SK-N-SH treated with all-trans-retinoic acid at 6 μM for 48 hours (cell line): ENCODE measurements around the gene FYN.

Experiments
- ATAC-seq: fragments of 200-7000 bp; cut with Tn5 transposase; 3 replicates; pipeline ENCODE4 v1.9.1; 2020; ENCODE audit warnings: mild to moderate bottlenecking, moderate library complexity
- ARNTL ChIP-seq: fragments of 450-650 bp; formaldehyde crosslinking; IDR thresholded peaks from 2 replicates; pipeline ENCODE4 v1.5.0; 2020; ENCODE audit warnings: low read depth, mild to moderate bottlenecking, moderate library complexity, borderline replicate concordance
- BACH2 ChIP-seq: fragments of 250-450 bp; sonication (Bioruptor Pico); IDR thresholded peaks from 2 replicates; pipeline ENCODE4 v1.9.0; 2021; ENCODE audit warnings: mild to moderate bottlenecking, borderline replicate concordance
- CSDC2 ChIP-seq: fragments of 250-450 bp; sonication (Bioruptor Pico); IDR thresholded peaks from 2 replicates; pipeline ENCODE4 v1.5.0; 2020; ENCODE audit warnings: mild to moderate bottlenecking, moderate library complexity
- GLIS3 ChIP-seq: fragments of 250-450 bp; sonication (Bioruptor Pico); IDR thresholded peaks from 2 replicates; pipeline ENCODE4 v1.5.0; 2020; ENCODE audit warnings: mild to moderate bottlenecking, moderate library complexity
- ISL1 ChIP-seq: fragments of 250-450 bp; sonication (Bioruptor Pico); IDR thresholded peaks from 2 replicates; pipeline ENCODE4 v2.1.2; 2022; ENCODE audit warnings: mild to moderate bottlenecking, moderate library complexity
- OSR1 ChIP-seq: fragments of 250-450 bp; sonication (Bioruptor Pico); IDR thresholded peaks from 2 replicates; pipeline ENCODE4 v1.8.0; 2022; ENCODE audit warnings: moderate library complexity, mild to moderate bottlenecking, inconsistent platforms
- PPARA ChIP-seq: fragments of 250-450 bp; sonication (Bioruptor Pico); IDR thresholded peaks from 2 replicates; pipeline ENCODE4 v1.5.0; 2020; ENCODE audit warnings: mild to moderate bottlenecking, borderline replicate concordance
- TCF4 ChIP-seq: fragments of 250-450 bp; sonication (Bioruptor Pico); IDR thresholded peaks from 2 replicates; pipeline ENCODE4 v1.8.0; 2021; ENCODE audit warnings: mild to moderate bottlenecking, moderate library complexity, borderline replicate concordance
- TOX ChIP-seq: fragments of 250-450 bp; sonication (Bioruptor Pico); IDR thresholded peaks from 2 replicates; pipeline ENCODE4 v1.8.0; 2021; ENCODE audit warnings: mild to moderate bottlenecking, moderate library complexity, borderline replicate concordance
- ZC3H10 ChIP-seq: fragments of 250-450 bp; sonication (Bioruptor Pico); IDR thresholded peaks from 2 replicates; pipeline ENCODE4 v1.5.1; 2021; ENCODE audit warnings: mild to moderate bottlenecking, moderate library complexity
- ZFP30 ChIP-seq: fragments of 450-650 bp; formaldehyde crosslinking; IDR thresholded peaks from 2 replicates; pipeline ENCODE4 v1.5.0; 2022; ENCODE audit warnings: mild to moderate bottlenecking, moderate library complexity
- ZNF565 ChIP-seq: fragments of 450-650 bp; formaldehyde crosslinking; conservative IDR thresholded peaks from 2 replicates; pipeline ENCODE4 v1.5.0; 2020; ENCODE audit warnings: low read depth, mild to moderate bottlenecking, moderate library complexity
- ZNF70 ChIP-seq: fragments of 450-650 bp; formaldehyde crosslinking; IDR thresholded peaks from 2 replicates; pipeline ENCODE4 v1.5.0; 2020; ENCODE audit warnings: mild to moderate bottlenecking, moderate library complexity
- ZNF8 ChIP-seq: fragments of 450-650 bp; formaldehyde crosslinking; IDR thresholded peaks from 2 replicates; pipeline ENCODE4 v1.5.0; 2020; ENCODE audit warnings: mild to moderate bottlenecking, moderate library complexity
- TF ChIP-seq, protein P1 (sequence below): fragments of 250-450 bp; sonication (Bioruptor Pico); IDR thresholded peaks from 2 replicates; pipeline ENCODE4 v1.5.1; 2020; ENCODE audit warnings: low read depth, mild to moderate bottlenecking, moderate library complexity
- TF ChIP-seq, protein P2 (sequence below): fragments of 250-450 bp; sonication (Bioruptor Pico); IDR thresholded peaks from 2 replicates; pipeline ENCODE4 v1.5.0; 2020; ENCODE audit warnings: mild to moderate bottlenecking, moderate library complexity
- TF ChIP-seq, protein P3 (sequence below): fragments of 250-450 bp; sonication (Bioruptor Pico); IDR thresholded peaks from 2 replicates; pipeline ENCODE4 v1.5.1; 2021; ENCODE audit warnings: mild to moderate bottlenecking, moderate library complexity

Gene FYN

DNA sequence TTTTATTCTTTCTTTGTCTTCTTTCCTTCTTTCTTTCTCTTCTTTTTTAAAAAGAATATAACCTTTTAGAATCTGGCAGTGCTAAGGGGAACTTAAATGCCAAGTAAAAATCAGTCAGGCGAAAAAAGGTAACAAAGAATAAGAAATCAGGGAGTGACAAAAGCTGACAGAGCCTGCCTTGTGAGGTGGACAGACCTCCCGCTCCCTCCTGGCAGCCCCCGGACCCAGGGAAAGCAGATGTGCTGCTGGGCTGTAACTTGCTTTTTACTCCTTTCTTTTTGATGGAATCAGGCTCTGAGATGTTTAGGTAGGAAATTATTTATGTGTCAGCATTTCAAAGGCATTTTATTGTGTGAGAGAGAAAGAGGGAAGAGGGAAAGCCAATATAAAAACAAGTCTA is 172.1 kb downstream of the FYN start:
- no peak for ATAC-seq
- TF ChIP-seq ZNF70, result no peak
- TF ChIP-seq ISL1 (CRISPR knock-in tag), result no peak
- no peak for TF ChIP-seq TCF4
- TF ChIP-seq ZNF565, result no peak
- TF ChIP-seq, protein P1, sequence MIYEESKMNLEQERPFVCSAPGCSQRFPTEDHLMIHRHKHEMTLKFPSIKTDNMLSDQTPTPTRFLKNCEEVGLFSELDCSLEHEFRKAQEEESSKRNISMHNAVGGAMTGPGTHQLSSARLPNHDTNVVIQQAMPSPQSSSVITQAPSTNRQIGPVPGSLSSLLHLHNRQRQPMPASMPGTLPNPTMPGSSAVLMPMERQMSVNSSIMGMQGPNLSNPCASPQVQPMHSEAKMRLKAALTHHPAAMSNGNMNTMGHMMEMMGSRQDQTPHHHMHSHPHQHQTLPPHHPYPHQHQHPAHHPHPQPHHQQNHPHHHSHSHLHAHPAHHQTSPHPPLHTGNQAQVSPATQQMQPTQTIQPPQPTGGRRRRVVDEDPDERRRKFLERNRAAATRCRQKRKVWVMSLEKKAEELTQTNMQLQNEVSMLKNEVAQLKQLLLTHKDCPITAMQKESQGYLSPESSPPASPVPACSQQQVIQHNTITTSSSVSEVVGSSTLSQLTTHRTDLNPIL, result no peak

DNA sequence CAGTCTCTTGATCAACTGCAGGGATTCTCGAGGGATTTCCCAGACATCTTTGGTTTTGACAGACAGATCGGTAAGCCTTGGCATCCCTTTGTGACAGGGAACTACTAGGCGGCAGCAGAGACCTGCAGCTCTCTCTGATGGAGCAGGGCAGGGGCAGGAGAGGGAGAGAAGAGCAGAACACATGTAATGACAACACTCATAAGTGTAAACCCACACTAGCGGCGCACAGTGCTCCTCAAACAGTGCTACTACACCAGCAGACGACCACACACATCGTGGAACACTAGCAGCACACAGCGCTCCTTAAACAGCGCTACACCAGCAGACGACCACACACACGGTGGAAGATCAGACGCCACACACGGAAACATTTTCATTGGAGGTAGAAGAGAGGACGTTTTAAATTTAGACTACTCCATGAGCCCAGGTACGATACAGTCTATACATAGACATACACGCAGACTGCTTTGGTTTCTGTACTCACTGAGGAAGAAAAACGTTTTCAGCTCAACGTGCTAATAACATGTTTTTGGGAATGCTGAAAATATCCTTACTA is 173.0 kb downstream of the FYN start:
- no peak for ATAC-seq
- no peak for TF ChIP-seq GLIS3 (CRISPR knock-in tag)
- TF ChIP-seq TOX, result no peak

- no peak for ATAC-seq
- TF ChIP-seq ZC3H10 (CRISPR knock-in tag) (no peak), CSDC2 (no peak), ZNF565 (no peak), OSR1 (CRISPR knock-in tag) (no peak), ZNF8 (CRISPR knock-in tag) (no peak), ZNF70 (no peak), TCF4 (no peak)
- TF ChIP-seq, protein P2, sequence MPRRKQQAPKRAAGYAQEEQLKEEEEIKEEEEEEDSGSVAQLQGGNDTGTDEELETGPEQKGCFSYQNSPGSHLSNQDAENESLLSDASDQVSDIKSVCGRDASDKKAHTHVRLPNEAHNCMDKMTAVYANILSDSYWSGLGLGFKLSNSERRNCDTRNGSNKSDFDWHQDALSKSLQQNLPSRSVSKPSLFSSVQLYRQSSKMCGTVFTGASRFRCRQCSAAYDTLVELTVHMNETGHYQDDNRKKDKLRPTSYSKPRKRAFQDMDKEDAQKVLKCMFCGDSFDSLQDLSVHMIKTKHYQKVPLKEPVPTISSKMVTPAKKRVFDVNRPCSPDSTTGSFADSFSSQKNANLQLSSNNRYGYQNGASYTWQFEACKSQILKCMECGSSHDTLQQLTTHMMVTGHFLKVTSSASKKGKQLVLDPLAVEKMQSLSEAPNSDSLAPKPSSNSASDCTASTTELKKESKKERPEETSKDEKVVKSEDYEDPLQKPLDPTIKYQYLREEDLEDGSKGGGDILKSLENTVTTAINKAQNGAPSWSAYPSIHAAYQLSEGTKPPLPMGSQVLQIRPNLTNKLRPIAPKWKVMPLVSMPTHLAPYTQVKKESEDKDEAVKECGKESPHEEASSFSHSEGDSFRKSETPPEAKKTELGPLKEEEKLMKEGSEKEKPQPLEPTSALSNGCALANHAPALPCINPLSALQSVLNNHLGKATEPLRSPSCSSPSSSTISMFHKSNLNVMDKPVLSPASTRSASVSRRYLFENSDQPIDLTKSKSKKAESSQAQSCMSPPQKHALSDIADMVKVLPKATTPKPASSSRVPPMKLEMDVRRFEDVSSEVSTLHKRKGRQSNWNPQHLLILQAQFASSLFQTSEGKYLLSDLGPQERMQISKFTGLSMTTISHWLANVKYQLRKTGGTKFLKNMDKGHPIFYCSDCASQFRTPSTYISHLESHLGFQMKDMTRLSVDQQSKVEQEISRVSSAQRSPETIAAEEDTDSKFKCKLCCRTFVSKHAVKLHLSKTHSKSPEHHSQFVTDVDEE (CRISPR knock-in tag), result no peak
- TF ChIP-seq, all 23 proteins: peak for 0
Measured at GRCh38 chr6:111699123-111699522, 174.1 kb downstream of the FYN start.

DNA sequence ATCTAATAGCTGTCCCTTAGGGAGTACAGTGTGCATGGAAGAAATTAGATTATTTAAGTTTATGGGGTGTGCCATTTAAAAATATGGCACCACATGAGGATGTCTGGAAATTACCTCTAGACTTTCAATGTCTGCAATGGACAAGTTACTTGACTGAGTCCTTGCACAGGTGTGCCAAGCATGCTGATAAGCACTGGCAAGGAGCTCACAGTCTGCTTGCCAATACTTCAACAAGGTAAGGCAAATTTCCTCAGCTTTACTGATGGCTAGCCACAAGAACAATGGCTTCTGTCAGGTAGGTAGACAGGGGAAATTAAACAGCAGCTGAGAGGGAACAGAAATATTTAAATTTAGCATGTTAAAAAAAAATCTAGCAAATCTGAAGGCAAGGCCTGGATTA is 176.4 kb downstream of the FYN start:
- TF ChIP-seq ARNTL (CRISPR knock-in tag), result no peak
- TF ChIP-seq, all 23 proteins: peak for 0
- ATAC-seq, result no peak

- TF ChIP-seq PPARA, result no peak
- TF ChIP-seq ISL1 (CRISPR knock-in tag), result 0 out of 2 replicates have a peak, but pooled peaks have one; percentile 20
- TF ChIP-seq TCF4, result peak; percentile 36; the same call in 1 of the 2 replicates
- TF ChIP-seq, protein P2 (CRISPR knock-in tag), result 0 out of 2 replicates have a peak, but pooled peaks have one; percentile 51
- peak; percentile 35; the same call in 2 of the 3 replicates for ATAC-seq
Measured at GRCh38 chr6:111692327-111693164, 180.7 kb downstream of the FYN start.

- ATAC-seq, result peak; percentile 84
- TF ChIP-seq, protein P3, sequence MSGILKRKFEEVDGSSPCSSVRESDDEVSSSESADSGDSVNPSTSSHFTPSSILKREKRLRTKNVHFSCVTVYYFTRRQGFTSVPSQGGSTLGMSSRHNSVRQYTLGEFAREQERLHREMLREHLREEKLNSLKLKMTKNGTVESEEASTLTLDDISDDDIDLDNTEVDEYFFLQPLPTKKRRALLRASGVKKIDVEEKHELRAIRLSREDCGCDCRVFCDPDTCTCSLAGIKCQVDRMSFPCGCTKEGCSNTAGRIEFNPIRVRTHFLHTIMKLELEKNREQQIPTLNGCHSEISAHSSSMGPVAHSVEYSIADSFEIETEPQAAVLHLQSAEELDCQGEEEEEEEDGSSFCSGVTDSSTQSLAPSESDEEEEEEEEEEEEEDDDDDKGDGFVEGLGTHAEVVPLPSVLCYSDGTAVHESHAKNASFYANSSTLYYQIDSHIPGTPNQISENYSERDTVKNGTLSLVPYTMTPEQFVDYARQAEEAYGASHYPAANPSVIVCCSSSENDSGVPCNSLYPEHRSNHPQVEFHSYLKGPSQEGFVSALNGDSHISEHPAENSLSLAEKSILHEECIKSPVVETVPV, result no peak
- TF ChIP-seq ISL1 (CRISPR knock-in tag) (no peak), ZNF8 (CRISPR knock-in tag) (no peak), BACH2 (CRISPR knock-in tag) (no peak), ZNF70 (no peak), TCF4 (peak; percentile 87), GLIS3 (CRISPR knock-in tag) (no peak), ARNTL (CRISPR knock-in tag) (no peak), ZFP30 (CRISPR knock-in tag) (no peak)
- TF ChIP-seq, protein P2 (CRISPR knock-in tag), result peak; percentile 86
Measured at GRCh38 chr6:111691345-111692225, 181.7 kb downstream of the FYN start.
